HepG2 (cell line): ENCODE measurements around the gene GTF2H1. TPM values are rescaled to one million over a fixed set of nuclear protein-coding genes. Genes with fewer than 3 reads are reported as not detected.

Source experiments
- ARHGAP35 ChIP-seq: sonication (generic); formaldehyde crosslinking; IDR thresholded peaks from 2 replicates; pipeline ENCODE4 v1.9.0; 2022; ENCODE audit warnings: mild to moderate bottlenecking, inconsistent platforms, moderate library complexity, missing genetic modification reagents, borderline replicate concordance
- CERS6 ChIP-seq: sonication (generic); formaldehyde crosslinking; IDR thresholded peaks from 2 replicates; pipeline ENCODE4 v1.5.0; 2020; ENCODE audit warnings: missing genetic modification reagents
- ELF4 ChIP-seq: sonication (generic); formaldehyde crosslinking; IDR thresholded peaks from 2 replicates; pipeline ENCODE4 v1.5.0; 2020; ENCODE audit warnings: missing genetic modification reagents, mild to moderate bottlenecking, moderate library complexity, borderline replicate concordance
- FOXO4 ChIP-seq: sonication (generic); formaldehyde crosslinking; conservative IDR thresholded peaks from 2 replicates; pipeline ENCODE4 v1.8.1; 2023; ENCODE audit warnings: missing genetic modification reagents
- HMGA1 ChIP-seq: sonication (generic); formaldehyde crosslinking; conservative IDR thresholded peaks from 2 replicates; pipeline ENCODE4 v1.4.0; 2020; ENCODE audit warnings: missing genetic modification reagents
- KAT8 ChIP-seq: IDR thresholded peaks from 2 replicates; pipeline ENCODE4 v1.6.1; 2016; ENCODE audit warnings: missing genetic modification reagents, missing compliant biosample characterization
- MATR3 ChIP-seq: sonication (generic); formaldehyde crosslinking; IDR thresholded peaks from 2 replicates; pipeline ENCODE4 v1.4.0; 2020; ENCODE audit warnings: missing genetic modification reagents
- MTF2 ChIP-seq: sonication (generic); formaldehyde crosslinking; IDR thresholded peaks from 2 replicates; pipeline ENCODE4 v1.5.0; 2020; ENCODE audit warnings: missing genetic modification reagents, borderline replicate concordance
- MYPOP ChIP-seq: sonication (generic); formaldehyde crosslinking; IDR thresholded peaks from 2 replicates; pipeline ENCODE4 v1.8.1; 2023; ENCODE audit warnings: mild to moderate bottlenecking, moderate library complexity, missing genetic modification reagents
- PBX2 ChIP-seq: IDR thresholded peaks from 2 replicates; pipeline ENCODE4 v1.6.1; 2016; ENCODE audit warnings: control low read depth
- POLR2A ChIP-seq, 2 experiments: IDR thresholded peaks; 2 replicates each; pipeline ENCODE4 v1.6.1; 2011; ENCODE audit warnings: low read depth in 2 of 2, low read length in 2 of 2, mild to moderate bottlenecking in 1 of 2, moderate library complexity in 1 of 2; ENCODE audit not compliant: insufficient read depth in 1 of 2
- RBAK ChIP-seq: sonication (generic); formaldehyde crosslinking; IDR thresholded peaks from 2 replicates; pipeline ENCODE4 v1.5.1; 2020; ENCODE audit warnings: mild to moderate bottlenecking, missing genetic modification reagents
- SNAPC2 ChIP-seq: sonication (generic); formaldehyde crosslinking; IDR thresholded peaks from 2 replicates; pipeline ENCODE4 v1.8.1; 2022; ENCODE audit warnings: mild to moderate bottlenecking, missing genetic modification reagents
- TCF12 ChIP-seq, 2 experiments: fragments of 450-650 bp in 1 of 2; sonication (generic) in 1 of 2; formaldehyde crosslinking in 1 of 2; IDR thresholded peaks; 2 replicates each; pipeline versions ENCODE4 v1.6.1 to v1.8.0; 2017 to 2022; ENCODE audit warnings: antibody characterized with exemption in 1 of 2, mild to moderate bottlenecking in 1 of 2, missing genetic modification reagents in 1 of 2, moderate library complexity in 1 of 2
- ZBTB26 ChIP-seq: IDR thresholded peaks from 2 replicates; pipeline ENCODE4 v1.6.1; 2016; ENCODE audit warnings: missing compliant biosample characterization, missing genetic modification reagents, borderline replicate concordance
- ZNF503 ChIP-seq: sonication (generic); formaldehyde crosslinking; IDR thresholded peaks from 2 replicates; pipeline ENCODE4 v1.4.0; 2020; ENCODE audit warnings: missing genetic modification reagents
- ZNF841 ChIP-seq: sonication (generic); formaldehyde crosslinking; IDR thresholded peaks from 2 replicates; pipeline ENCODE4 v1.8.1; 2023; ENCODE audit warnings: missing genetic modification reagents, borderline replicate concordance
- polyA plus RNA-seq, 8 experiments: library from polyadenylated mRNA; depleted of rRNA in 3 of 8; stranded (reverse) in 7 of 8; unstranded in 1 of 8; fragments of >200 nt; fragmentation: Illumina TruSeq in 4 of 8; extraction: Trizol in 4 of 8; gene quantifications; 2 replicates each; pipeline versions ENCODE4 v1.2.1 to v1.2.3, GENCODE V29; 2011 to 2016; ENCODE audit warnings: low read depth in 4 of 8, missing spikeins in 1 of 8, mixed read lengths in 1 of 8; ENCODE audit not compliant: insufficient read depth in 1 of 8
- total RNA-seq, 5 experiments: library from RNA; depleted of rRNA; stranded (reverse); fragments of >200 nt; fragmentation: Illumina TruSeq; extraction: Trizol; gene quantifications; 2 replicates each; pipeline ENCODE4 v1.2.3, GENCODE V29; 2016; ENCODE audit warnings: low read depth in 1 of 5
- TF ChIP-seq, protein P1 (sequence below): sonication (generic); formaldehyde crosslinking; IDR thresholded peaks from 2 replicates; pipeline ENCODE4 v1.4.0; 2020; ENCODE audit warnings: mild to moderate bottlenecking, missing genetic modification reagents

GTF2H1 gene
- total and polyA plus RNA-seq, 2 of the 13 experiments (the other 11 are each of a cell fraction or from before 2014, with no cell fraction given), result 15.7 to 51.4 TPM

DNA sequence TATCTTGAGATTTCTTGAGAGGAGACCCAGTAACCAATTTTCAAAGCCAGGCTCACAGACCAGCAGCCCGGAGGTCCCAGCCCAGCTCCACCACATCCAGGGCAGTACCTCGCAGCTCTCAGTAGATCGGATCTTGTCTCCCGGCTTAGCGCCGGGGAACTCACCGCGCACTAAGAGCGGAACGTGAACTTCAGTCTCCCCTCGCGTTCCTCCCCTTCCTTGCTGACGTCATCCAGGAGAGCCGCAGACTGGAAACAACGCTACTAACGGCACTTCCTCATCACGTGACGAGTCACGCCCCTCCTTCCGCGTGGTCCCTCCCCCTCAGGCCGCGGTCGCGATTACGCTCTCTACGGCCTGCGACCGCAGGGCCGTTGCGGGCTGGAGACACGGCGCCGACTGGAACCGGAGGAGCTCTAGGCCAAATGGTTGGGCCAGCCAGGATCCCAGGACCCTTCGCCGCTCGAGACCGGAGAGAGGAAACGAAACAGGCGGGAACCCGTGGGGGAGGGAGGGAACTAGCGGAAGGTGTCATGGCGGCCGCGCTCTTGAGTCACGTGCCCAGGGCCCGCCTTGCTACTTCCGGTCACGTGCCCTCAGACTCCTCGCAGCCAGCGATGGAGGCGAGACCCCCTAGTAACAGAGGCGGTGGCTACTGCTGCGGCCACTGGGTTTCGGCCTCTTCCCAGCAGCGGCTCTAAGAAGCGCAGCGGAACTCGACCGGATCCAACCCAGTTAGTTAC is at the start of gene GTF2H1, which contains the start of gene HPS5 (continued):
- TF ChIP-seq FOXO4 (no peak), ZNF841 (CRISPR knock-in tag) (0 out of 2 replicates have a peak, but pooled peaks have one; percentile 42), MATR3 (no peak), ZNF503 (CRISPR knock-in tag) (0 out of 2 replicates have a peak, but pooled peaks have one; percentile 13), ARHGAP35 (CRISPR knock-in tag) (peak; percentile 95), RBAK (CRISPR knock-in tag) (no peak), PBX2 (CRISPR knock-in tag) (peak; percentile 8; the same call in 1 of the 2 replicates), POLR2A (IDR thresholded peaks at IDR 0.05; ENCODE audit: insufficient read depth in 1 of 2, low read depth in 2 of 2, low read length in 2 of 2) (peak; percentile 97 to 98), TCF12 (IDR thresholded peaks at IDR 0.05) (no peak), TCF12 (CRISPR knock-in tag; IDR thresholded peaks at IDR 0.05) (no peak; the same call in 1 of the 2 replicates), MYPOP (CRISPR knock-in tag) (peak; percentile 96), ELF4 (CRISPR knock-in tag) (peak; percentile 96), KAT8 (CRISPR knock-in tag) (peak; percentile 99), CERS6 (no peak), SNAPC2 (CRISPR knock-in tag) (peak; percentile 83), HMGA1 (no peak), MTF2 (no peak), ZBTB26 (peak; percentile 85; the same call in 1 of the 2 replicates)
- TF ChIP-seq, protein P1, sequence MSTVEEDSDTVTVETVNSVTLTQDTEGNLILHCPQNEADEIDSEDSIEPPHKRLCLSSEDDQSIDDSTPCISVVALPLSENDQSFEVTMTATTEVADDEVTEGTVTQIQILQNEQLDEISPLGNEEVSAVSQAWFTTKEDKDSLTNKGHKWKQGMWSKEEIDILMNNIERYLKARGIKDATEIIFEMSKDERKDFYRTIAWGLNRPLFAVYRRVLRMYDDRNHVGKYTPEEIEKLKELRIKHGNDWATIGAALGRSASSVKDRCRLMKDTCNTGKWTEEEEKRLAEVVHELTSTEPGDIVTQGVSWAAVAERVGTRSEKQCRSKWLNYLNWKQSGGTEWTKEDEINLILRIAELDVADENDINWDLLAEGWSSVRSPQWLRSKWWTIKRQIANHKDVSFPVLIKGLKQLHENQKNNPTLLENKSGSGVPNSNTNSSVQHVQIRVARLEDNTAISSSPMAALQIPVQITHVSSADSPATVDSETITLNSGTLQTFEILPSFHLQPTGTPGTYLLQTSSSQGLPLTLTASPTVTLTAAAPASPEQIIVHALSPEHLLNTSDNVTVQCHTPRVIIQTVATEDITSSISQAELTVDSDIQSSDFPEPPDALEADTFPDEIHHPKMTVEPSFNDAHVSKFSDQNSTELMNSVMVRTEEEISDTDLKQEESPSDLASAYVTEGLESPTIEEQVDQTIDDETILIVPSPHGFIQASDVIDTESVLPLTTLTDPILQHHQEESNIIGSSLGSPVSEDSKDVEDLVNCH (CRISPR knock-in tag), result no peak
